ENCODE measurements around the gene CHCT1.

Gene CHCT1

GRCh38 chr17:60445144-60445543 lies 22.9 kb downstream of the CHCT1 start (continued):
- no peak for TF ChIP-seq ZNF596 (tag by site-specific recombination; IDR thresholded peaks at IDR 0.05)
- TF ChIP-seq KLF9 (tag by site-specific recombination; IDR thresholded peaks at IDR 0.05; ENCODE audit: low read depth), result no peak

- POLR2A ChIA-PET, result no interaction called here
- CTCF ChIA-PET, result no interaction called here
Measured at GRCh38 chr17:60447375-60447774, 25.1 kb downstream of the CHCT1 start.

More at GRCh38 chr17:60447375-60447774, 25.1 kb downstream of the CHCT1 start:
- Histone ChIP-seq H3K9me3 (ENCODE audit: control insufficient read depth, insufficient read depth, low read depth, low read length) (no peaks in the 10 kb centered on the region), H3K4me1 (ENCODE audit: control insufficient read depth, insufficient read depth, low read length) (no peaks in the 10 kb centered on the region), H3K27ac (ENCODE audit: extremely low read depth, low read depth, low read length) (no peak overlapping the region), H3K4me3 (ENCODE audit: low read depth, low read length) (no peak overlapping the region), H3K36me3 (ENCODE audit: control insufficient read depth in 2 of 2, insufficient read depth in 1 of 2, low read length in 2 of 2) (peaks cover 48 to 58% of the 10 kb centered on the region in 2 experiments)
- no peak for TF ChIP-seq ZNF155 (tag by site-specific recombination; IDR thresholded peaks at IDR 0.05)
- TF ChIP-seq ZNF510 (tag by site-specific recombination; IDR thresholded peaks at IDR 0.05; ENCODE audit: insufficient replicate concordance), result no peak
- TF ChIP-seq ZNF521 (tag by site-specific recombination; IDR thresholded peaks at IDR 0.05), result no peak
- no peak for TF ChIP-seq PBX3 (CRISPR knock-in tag; IDR thresholded peaks at IDR 0.05)
- no peak for TF ChIP-seq ZNF184 (tag by site-specific recombination; IDR thresholded peaks at IDR 0.05)
- no peak for TF ChIP-seq ZBTB6 (tag by site-specific recombination; IDR thresholded peaks at IDR 0.05)
- no peak for TF ChIP-seq ZNF449 (tag by site-specific recombination; IDR thresholded peaks at IDR 0.05)
- TF ChIP-seq PRDM4 (tag by site-specific recombination; IDR thresholded peaks at IDR 0.05), result no peak
- TF ChIP-seq ZNF488 (tag by site-specific recombination; IDR thresholded peaks at IDR 0.05), result no peak
- TF ChIP-seq ZNF169 (tag by site-specific recombination; IDR thresholded peaks at IDR 0.05), result no peak
- no peak for TF ChIP-seq HOXC10 (CRISPR knock-in tag; IDR thresholded peaks at IDR 0.05)
- TF ChIP-seq ZNF157 (tag by site-specific recombination; IDR thresholded peaks at IDR 0.05), result no peak
- TF ChIP-seq ZNF426 (tag by site-specific recombination; IDR thresholded peaks at IDR 0.05), result no peak
- no peak for TF ChIP-seq GFI1B (tag by site-specific recombination; IDR thresholded peaks at IDR 0.05)
- no peak for TF ChIP-seq ZNF530 (tag by site-specific recombination; IDR thresholded peaks at IDR 0.05; ENCODE audit: low read depth)
- no peak for TF ChIP-seq PRDM1 (tag by site-specific recombination; IDR thresholded peaks at IDR 0.05)
